Lower leg skin (tissue), 4 donors: ENCODE results near the gene LSMEM2. TPM values are rescaled to one million over a fixed set of nuclear protein-coding genes. Genes with fewer than 3 reads are reported as not detected.

ENCODE experiments used
- DNase-seq, 2 donors: peaks; one replicate each; pipeline ENCODE4 v3.0.0-alpha.2; 2019; ENCODE audit warnings: low spot score in 2 of 2
- H3K4me3 ChIP-seq: fragments of 200-600 bp; sonication (generic); 2 replicates; pipeline ENCODE4 v1.5.1; 2017; ENCODE audit warnings: mild to moderate bottlenecking, low read depth; ENCODE audit not compliant: poor library complexity, severe bottlenecking
- POLR2A ChIP-seq, 2 donors: fragments of 450-650 bp; IDR thresholded peaks; one replicate each; pipeline ENCODE4 v1.6.1; 2016 to 2017; ENCODE audit warnings: antibody characterized with exemption in 2 of 2, mild to moderate bottlenecking in 1 of 2, moderate library complexity in 1 of 2
- WGBS, 2 donors: methylation state at CpG; one replicate each; pipeline ENCODE4 v1.1.5; 2018; 5-methylcytosine and 5-hydroxymethylcytosine counted together
- intact Hi-C: fragments of 100-400 bp; cut with DNase I; formaldehyde crosslinking; loops from one replicate; pipeline ENCODE4 v1.15.0; 2023; ENCODE audit warnings: low total_unique reads
- total RNA-seq, 4 donors: library from RNA; depleted of rRNA; stranded (reverse); fragments of >200 nt; gene quantifications; one replicate each; pipeline ENCODE4 v1.1.0, GENCODE V29; 2016
- TF ChIP-seq, protein P1 (sequence below), 3 donors: fragments of 450-650 bp; IDR thresholded peaks; one replicate each; pipeline ENCODE4 v1.5.1; 2016; ENCODE audit warnings: antibody characterized with exemption in 3 of 3, mild to moderate bottlenecking in 3 of 3, moderate library complexity in 2 of 3

The LSMEM2 gene
- total RNA-seq = under 1 TPM in 2 of 4 donors, not detected in 2; 0.37 to 0.62 TPM

GRCh38 chr3:50278880-50279224, at the start of gene LSMEM2:
LSMEM2 (plus strand) TSS chr3:50279087; CDS start chr3:50279114, 27 bp downstream.
- DNase-seq = no peak
- H3K4me3 ChIP-seq = no peak within 1 kb of the TSS
- 53 to 69% methylated on average over 2 of the region's 2 CpGs for WGBS, 2 donors
- no peak for TF ChIP-seq POLR2A (IDR thresholded peaks at IDR 0.05)
- TF ChIP-seq, protein P1, sequence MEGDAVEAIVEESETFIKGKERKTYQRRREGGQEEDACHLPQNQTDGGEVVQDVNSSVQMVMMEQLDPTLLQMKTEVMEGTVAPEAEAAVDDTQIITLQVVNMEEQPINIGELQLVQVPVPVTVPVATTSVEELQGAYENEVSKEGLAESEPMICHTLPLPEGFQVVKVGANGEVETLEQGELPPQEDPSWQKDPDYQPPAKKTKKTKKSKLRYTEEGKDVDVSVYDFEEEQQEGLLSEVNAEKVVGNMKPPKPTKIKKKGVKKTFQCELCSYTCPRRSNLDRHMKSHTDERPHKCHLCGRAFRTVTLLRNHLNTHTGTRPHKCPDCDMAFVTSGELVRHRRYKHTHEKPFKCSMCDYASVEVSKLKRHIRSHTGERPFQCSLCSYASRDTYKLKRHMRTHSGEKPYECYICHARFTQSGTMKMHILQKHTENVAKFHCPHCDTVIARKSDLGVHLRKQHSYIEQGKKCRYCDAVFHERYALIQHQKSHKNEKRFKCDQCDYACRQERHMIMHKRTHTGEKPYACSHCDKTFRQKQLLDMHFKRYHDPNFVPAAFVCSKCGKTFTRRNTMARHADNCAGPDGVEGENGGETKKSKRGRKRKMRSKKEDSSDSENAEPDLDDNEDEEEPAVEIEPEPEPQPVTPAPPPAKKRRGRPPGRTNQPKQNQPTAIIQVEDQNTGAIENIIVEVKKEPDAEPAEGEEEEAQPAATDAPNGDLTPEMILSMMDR (IDR thresholded peaks at IDR 0.05) = no peak
- intact Hi-C loops = loop anchor here (10.0 kb wide), 1 partner anchor 154 kb away; no protein-coding TSS in a partner anchor

GRCh38 chr3:50229490-50229889, 49.4 kb upstream of the LSMEM2 start:
- no peak for TF ChIP-seq POLR2A (IDR thresholded peaks at IDR 0.05)
- TF ChIP-seq, protein P1 (IDR thresholded peaks at IDR 0.05) = no peak
- no peak for DNase-seq
- H3K4me3 ChIP-seq = no peak overlapping the region
- 91 to 92% methylated on average over 3 of the region's 3 CpGs for WGBS, 2 donors
- intact Hi-C loops = no loop called here

DNA sequence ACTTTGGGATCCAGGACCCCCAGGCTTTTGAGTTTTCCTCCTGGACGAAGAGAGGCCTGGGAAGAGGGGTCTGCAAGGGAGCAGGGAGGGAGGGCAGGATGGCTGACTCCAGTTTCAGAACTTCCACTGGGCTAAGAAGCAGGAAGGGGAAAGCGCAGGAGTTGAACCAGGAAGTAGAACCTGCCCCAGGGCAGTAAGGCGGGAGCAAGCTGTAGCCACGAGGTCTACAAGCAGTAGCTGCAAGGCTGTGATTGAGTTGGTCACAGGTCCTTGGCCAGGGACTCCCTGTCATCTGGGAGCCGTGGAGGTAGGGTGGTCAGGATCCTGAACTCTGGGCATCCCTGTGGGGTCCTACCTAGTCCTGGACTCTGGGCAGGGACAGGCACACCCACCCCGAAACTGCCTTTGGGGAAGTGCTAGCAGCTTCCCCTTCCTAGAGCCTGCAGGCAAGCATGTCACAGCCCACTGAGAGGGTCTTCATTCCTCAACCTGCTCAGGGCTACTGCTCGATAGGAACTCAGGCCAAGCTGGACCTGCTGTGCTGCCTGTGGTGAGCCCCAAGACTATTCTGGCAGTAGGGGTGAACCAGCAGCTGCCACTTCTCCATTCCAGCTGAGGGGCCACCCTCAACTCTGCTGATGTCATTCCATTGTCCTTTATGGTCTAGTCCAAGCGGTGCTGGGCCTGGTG, 48.6 kb upstream of the LSMEM2 start:
- 79 to 84% methylated on average over 8 of the region's 8 CpGs for WGBS, 2 donors
- H3K4me3 ChIP-seq = no peak overlapping the region
- no peak for TF ChIP-seq POLR2A (IDR thresholded peaks at IDR 0.05)
- TF ChIP-seq, protein P1 (IDR thresholded peaks at IDR 0.05) = no peak
- intact Hi-C loops = no loop called here
- no peak for DNase-seq

- no peak for DNase-seq
- H3K4me3 ChIP-seq = no peak overlapping the region
- intact Hi-C loops = no loop called here
- WGBS, 2 donors = 80 to 88% methylated on average over 4 of the region's 4 CpGs
- no peak for TF ChIP-seq POLR2A (IDR thresholded peaks at IDR 0.05)
- TF ChIP-seq, protein P1 (IDR thresholded peaks at IDR 0.05) = no peak
These were observed 48.1 kb upstream of the LSMEM2 start for GRCh38 chr3:50230794-50231125.

DNA sequence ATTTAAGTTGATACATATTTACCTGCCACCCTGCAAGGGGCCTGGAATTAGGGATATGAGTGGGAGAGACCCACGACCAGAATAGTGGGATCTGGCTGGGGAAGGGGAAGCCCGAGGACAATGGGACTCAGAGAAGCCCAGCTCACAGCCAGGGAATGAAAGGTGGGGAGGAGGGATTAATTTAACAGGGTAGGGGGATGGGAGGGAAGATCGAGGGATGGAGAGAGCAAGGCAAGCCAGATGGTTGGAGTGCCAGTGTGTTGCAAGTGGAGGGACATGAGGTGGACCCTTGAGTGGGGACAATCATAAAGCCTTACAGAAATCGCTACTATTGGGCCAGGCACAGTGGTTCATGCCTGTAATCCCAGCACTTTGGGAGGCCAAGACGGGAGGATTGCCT, 47.3 kb upstream of the LSMEM2 start:
- TF ChIP-seq, protein P1 (IDR thresholded peaks at IDR 0.05) = no peak
- no peak overlapping the region for H3K4me3 ChIP-seq
- DNase-seq = no peak
- 81 to 83% methylated on average over 5 of the region's 5 CpGs for WGBS, 2 donors
- intact Hi-C loops = no loop called here

DNA sequence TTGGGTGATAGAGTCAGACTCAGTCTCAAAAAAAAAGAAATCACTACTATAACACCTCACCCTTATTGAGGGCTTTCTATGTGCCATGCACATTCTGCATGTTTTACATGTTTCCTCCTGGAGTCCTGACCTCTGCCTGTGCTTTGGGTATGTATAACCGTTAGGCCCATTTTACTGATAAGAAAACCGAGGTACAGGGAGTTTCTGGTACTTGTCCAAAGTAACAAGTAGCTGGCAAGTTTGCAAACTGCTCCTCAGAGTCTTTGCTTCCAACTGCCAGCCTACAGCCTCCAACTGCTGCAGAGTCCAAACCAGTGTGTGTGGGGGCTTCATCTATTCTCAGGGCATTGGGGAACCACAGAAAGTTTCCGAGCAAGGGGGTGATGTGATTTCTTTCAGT, 46.6 kb upstream of the LSMEM2 start:
- H3K4me3 ChIP-seq = no peak overlapping the region
- no peak for TF ChIP-seq POLR2A (IDR thresholded peaks at IDR 0.05)
- TF ChIP-seq, protein P1 (IDR thresholded peaks at IDR 0.05) = no peak
- no peak for DNase-seq
- intact Hi-C loops = no loop called here
- 78 to 86% methylated on average over 3 of the region's 3 CpGs for WGBS, 2 donors
